Measurements from ENCODE around the gene LARP4B. TPM values are rescaled to one million over a fixed set of nuclear protein-coding genes. Genes with fewer than 3 reads are reported as not detected.

Gene LARP4B
- total RNA-seq, 1 experiment from 2014 or later = 122 TPM

DNA sequence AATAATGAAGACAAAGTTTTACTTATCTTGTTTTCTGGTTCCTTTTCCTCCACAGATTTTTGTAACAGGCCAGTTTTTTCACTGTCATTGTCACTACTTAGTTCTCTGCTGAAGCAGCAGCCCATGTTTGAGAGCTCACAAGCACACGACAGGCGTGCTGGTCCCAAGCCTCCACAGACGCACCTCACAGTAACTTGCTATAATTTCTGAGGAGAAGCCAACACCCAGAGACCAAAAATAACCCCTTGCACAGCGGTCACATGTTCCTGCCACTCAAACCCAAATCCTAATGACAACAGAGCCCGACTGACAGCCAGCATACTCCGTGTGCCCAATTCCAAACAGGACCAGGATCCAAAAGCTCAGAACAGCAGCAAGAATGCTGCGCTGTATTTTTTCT lies 58.5 kb downstream of the LARP4B start:
- Histone ChIP-seq H3K27me3 (ENCODE audit: insufficient read depth, low read length) (no peaks in the 10 kb centered on the region), H3K27ac (ENCODE audit: low read depth, low read length) (no peak overlapping the region), H3K9me3 (ENCODE audit: control insufficient read depth in 1 of 2, insufficient read depth in 1 of 2, low read depth in 1 of 2, low read length in 2 of 2) (no peaks in the 10 kb centered on the region), H4K20me1 (ENCODE audit: insufficient read depth) (peaks cover 10% of the 10 kb centered on the region; the same call in 1 of the 2 replicates), H3K79me2 (ENCODE audit: insufficient read depth, low read length) (peaks cover 98% of the 10 kb centered on the region), H2AFZ (ENCODE audit: low read depth, low read length, poor library complexity, severe bottlenecking) (no peak overlapping the region), H3K9me2 (ENCODE audit: insufficient read depth) (no peaks in the 10 kb centered on the region), H3K9ac (ENCODE audit: low read length) (no peak overlapping the region), H3K4me3 (replicated peaks in 1 of 2; ENCODE audit: low read depth in 1 of 2, low read length in 2 of 2) (no peak overlapping the region), H3K4me2 (ENCODE audit: low read length) (no peak overlapping the region), H3K4me1 (ENCODE audit: control insufficient read depth in 1 of 2, insufficient read depth in 2 of 2, low read length in 2 of 2) (no peaks in the 10 kb centered on the region), H3K36me3 (ENCODE audit: control insufficient read depth in 1 of 2, insufficient read depth in 2 of 2, low read length in 2 of 2) (peaks cover 17 to 20% of the 10 kb centered on the region in 2 experiments; a peak in 3 of 4 replicates)
- TF ChIP-seq ZNF274 (IDR thresholded peaks at IDR 0.05; ENCODE audit: low read depth, low read length) = no peak
- intact Hi-C loops (cut with micrococcal nuclease) = no loop called here
- ChIA-PET RAD21 (ENCODE audit: low non-redundant PET in 1 of 2, low total read pairs in 2 of 2, uncharacterized antibody in 2 of 2, unreplicated experiment in 2 of 2) (no interaction called here), CTCF (no interaction called here), POLR2A (no interaction called here)
- DNase-seq (ENCODE audit: low read depth, low spot score) (no peak), ATAC-seq (no peak)
- no TSS peak for BruUV-seq (replicated peaks)

GRCh38 chr10:871951-872403 lies 59.5 kb downstream of the LARP4B start:
- intact Hi-C loops (cut with micrococcal nuclease) = no loop called here
- no peak overlapping the region for H3K4me2 ChIP-seq (ENCODE audit: low read length)
- no TSS peak for BruUV-seq (replicated peaks)
- ATAC-seq (no peak), DNase-seq (ENCODE audit: low read depth, low spot score) (no peak)
- H4K20me1 ChIP-seq (ENCODE audit: insufficient read depth) = peaks cover 10% of the 10 kb centered on the region; the same call in 1 of the 2 replicates
- peaks cover 14 to 16% of the 10 kb centered on the region in 2 experiments; a peak in 3 of 4 replicates for H3K36me3 ChIP-seq (ENCODE audit: control insufficient read depth in 1 of 2, insufficient read depth in 2 of 2, low read length in 2 of 2)
- no peak for TF ChIP-seq JUND (IDR thresholded peaks at IDR 0.05)
- no peak for TF ChIP-seq SRF (IDR thresholded peaks at IDR 0.05; ENCODE audit: low read depth)
- no peak for TF ChIP-seq CEBPB (IDR thresholded peaks at IDR 0.05; ENCODE audit: low read depth)
- TF ChIP-seq EZH2phosphoT487 (IDR thresholded peaks at IDR 0.05; ENCODE audit: borderline replicate concordance) = no peak
- no peak for TF ChIP-seq MAX (IDR thresholded peaks at IDR 0.05)
- TF ChIP-seq, protein P1, sequence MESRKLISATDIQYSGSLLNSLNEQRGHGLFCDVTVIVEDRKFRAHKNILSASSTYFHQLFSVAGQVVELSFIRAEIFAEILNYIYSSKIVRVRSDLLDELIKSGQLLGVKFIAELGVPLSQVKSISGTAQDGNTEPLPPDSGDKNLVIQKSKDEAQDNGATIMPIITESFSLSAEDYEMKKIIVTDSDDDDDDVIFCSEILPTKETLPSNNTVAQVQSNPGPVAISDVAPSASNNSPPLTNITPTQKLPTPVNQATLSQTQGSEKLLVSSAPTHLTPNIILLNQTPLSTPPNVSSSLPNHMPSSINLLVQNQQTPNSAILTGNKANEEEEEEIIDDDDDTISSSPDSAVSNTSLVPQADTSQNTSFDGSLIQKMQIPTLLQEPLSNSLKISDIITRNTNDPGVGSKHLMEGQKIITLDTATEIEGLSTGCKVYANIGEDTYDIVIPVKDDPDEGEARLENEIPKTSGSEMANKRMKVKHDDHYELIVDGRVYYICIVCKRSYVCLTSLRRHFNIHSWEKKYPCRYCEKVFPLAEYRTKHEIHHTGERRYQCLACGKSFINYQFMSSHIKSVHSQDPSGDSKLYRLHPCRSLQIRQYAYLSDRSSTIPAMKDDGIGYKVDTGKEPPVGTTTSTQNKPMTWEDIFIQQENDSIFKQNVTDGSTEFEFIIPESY (IDR thresholded peaks at IDR 0.05; ENCODE audit: extremely low read depth, insufficient replicate concordance, low read length) = no peak
- no peak for TF ChIP-seq EGR1 (IDR thresholded peaks at IDR 0.05; ENCODE audit: low read depth)
- TF ChIP-seq ZNF274 (IDR thresholded peaks at IDR 0.05; ENCODE audit: low read depth, low read length) = no peak
- TF ChIP-seq ELF1 (IDR thresholded peaks at IDR 0.05; ENCODE audit: borderline replicate concordance, low read depth) = no peak
- no peak for TF ChIP-seq ATF3 (IDR thresholded peaks at IDR 0.05)
- TF ChIP-seq REST (IDR thresholded peaks at IDR 0.05; ENCODE audit: low read depth) = no peak
- TF ChIP-seq, protein P2, sequence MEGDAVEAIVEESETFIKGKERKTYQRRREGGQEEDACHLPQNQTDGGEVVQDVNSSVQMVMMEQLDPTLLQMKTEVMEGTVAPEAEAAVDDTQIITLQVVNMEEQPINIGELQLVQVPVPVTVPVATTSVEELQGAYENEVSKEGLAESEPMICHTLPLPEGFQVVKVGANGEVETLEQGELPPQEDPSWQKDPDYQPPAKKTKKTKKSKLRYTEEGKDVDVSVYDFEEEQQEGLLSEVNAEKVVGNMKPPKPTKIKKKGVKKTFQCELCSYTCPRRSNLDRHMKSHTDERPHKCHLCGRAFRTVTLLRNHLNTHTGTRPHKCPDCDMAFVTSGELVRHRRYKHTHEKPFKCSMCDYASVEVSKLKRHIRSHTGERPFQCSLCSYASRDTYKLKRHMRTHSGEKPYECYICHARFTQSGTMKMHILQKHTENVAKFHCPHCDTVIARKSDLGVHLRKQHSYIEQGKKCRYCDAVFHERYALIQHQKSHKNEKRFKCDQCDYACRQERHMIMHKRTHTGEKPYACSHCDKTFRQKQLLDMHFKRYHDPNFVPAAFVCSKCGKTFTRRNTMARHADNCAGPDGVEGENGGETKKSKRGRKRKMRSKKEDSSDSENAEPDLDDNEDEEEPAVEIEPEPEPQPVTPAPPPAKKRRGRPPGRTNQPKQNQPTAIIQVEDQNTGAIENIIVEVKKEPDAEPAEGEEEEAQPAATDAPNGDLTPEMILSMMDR (IDR thresholded peaks at IDR 0.05 in 2 of 3, conservative IDR thresholded peaks at IDR 0.05 in 1 of 3; ENCODE audit: borderline replicate concordance in 1 of 3, insufficient read depth in 1 of 3, low read depth in 2 of 3, low read length in 2 of 3) = no peak
- H3K4me3 ChIP-seq (replicated peaks in 1 of 2; ENCODE audit: low read depth in 1 of 2, low read length in 2 of 2) = no peak overlapping the region
- H3K79me2 ChIP-seq (ENCODE audit: insufficient read depth, low read length) = peaks cover 95% of the 10 kb centered on the region
- CTCF ChIA-PET = no interaction called here
- H3K4me1 ChIP-seq (ENCODE audit: control insufficient read depth in 1 of 2, insufficient read depth in 2 of 2, low read length in 2 of 2) = no peaks in the 10 kb centered on the region
- RAD21 ChIA-PET (ENCODE audit: low non-redundant PET in 1 of 2, low total read pairs in 2 of 2, uncharacterized antibody in 2 of 2, unreplicated experiment in 2 of 2) = no interaction called here
- H3K9me3 ChIP-seq (ENCODE audit: control insufficient read depth in 1 of 2, insufficient read depth in 1 of 2, low read depth in 1 of 2, low read length in 2 of 2) = no peaks in the 10 kb centered on the region
- H3K9me2 ChIP-seq (ENCODE audit: insufficient read depth) = no peaks in the 10 kb centered on the region
- H3K27me3 ChIP-seq (ENCODE audit: insufficient read depth, low read length) = no peaks in the 10 kb centered on the region
- no peak overlapping the region for H3K9ac ChIP-seq (ENCODE audit: low read length)
- no peak overlapping the region for H3K27ac ChIP-seq (ENCODE audit: low read depth, low read length)
- no peak overlapping the region for H2AFZ ChIP-seq (ENCODE audit: low read depth, low read length, poor library complexity, severe bottlenecking)
- POLR2A ChIA-PET = no interaction called here

All from HCT116 (cell line).